Measurements from ENCODE around the gene TRMT61A. TPM values are rescaled to one million over a fixed set of nuclear protein-coding genes. Genes with fewer than 3 reads are reported as not detected.

TRMT61A gene
- polyA plus RNA-seq, 1 donor from 2014 or later = 8.2 TPM

DNA sequence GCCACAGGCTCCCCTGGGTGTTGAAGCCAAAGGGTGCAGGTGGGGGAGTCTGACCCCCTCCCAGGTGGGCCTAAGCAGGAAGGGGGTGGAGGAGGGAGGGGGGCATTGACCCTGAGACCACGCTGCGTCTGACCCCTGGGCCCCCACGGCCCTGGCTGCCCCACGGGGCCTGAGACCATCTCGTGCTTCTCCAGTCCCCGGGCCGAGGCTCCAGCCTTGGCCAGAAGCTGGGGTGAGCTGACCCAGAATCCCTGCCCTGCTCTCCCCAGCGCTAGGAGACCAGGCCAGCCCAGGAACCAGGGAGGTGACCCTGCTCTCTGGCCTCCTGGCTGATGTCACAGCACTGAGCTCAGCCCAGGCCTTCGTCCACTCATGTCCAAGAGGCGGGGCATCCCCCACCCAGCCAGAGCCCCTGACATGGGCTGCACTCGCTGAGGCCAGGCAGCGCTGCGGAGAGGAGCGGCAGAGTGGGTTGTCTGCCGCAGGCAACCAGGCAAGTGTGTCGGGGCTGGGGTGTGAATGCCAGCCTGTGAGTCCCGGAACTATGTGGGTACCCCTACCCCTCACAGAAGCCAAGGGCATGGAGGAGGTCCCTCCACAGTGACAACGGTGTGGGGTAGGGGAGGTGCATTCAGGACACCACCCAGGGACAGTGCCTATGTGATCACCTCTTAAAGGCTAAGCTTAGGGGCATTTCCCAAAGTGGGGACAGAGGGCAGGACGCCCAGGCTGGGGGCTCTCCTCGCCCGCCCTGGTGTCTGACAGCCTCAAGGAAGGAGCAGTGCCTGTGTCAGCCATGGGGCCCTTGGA lies 6.3 kb downstream of the TRMT61A start:
- Histone ChIP-seq H4K20me1 (ENCODE audit: insufficient read depth) (no peaks in the 10 kb centered on the region), H3F3A (ENCODE audit: insufficient read depth, low read length, poor library complexity, severe bottlenecking) (no peaks in the 10 kb centered on the region), H3K9me3 (ENCODE audit: low read length) (no peaks in the 10 kb centered on the region), H3K4me3 (ENCODE audit: low read length) (no peak overlapping the region), H2AFZ (ENCODE audit: low read depth, low read length) (no peak overlapping the region), H3K27me3 (ENCODE audit: insufficient read depth, low read depth, low read length) (no peaks in the 10 kb centered on the region), H3K36me3 (ENCODE audit: insufficient read depth, low read length) (no peaks in the 10 kb centered on the region), H3K4me2 (ENCODE audit: low read length) (no peak overlapping the region), H3K9ac (ENCODE audit: low read length) (no peak overlapping the region), H3K79me2 (replicated peaks; ENCODE audit: insufficient read depth, low read length) (no peaks in the 10 kb centered on the region), H3K27ac (ENCODE audit: low read length) (no peak overlapping the region), H3K9me2 (ENCODE audit: insufficient read depth, low read length) (no peaks in the 10 kb centered on the region)
- TF ChIP-seq RAD21 (conservative IDR thresholded peaks at IDR 0.05) = no peak
- no peak for TF ChIP-seq EZH2 (IDR thresholded peaks at IDR 0.05; ENCODE audit: borderline replicate concordance, insufficient read depth, low read length, poor library complexity, severe bottlenecking)
- no peak for TF ChIP-seq EP300 (conservative IDR thresholded peaks at IDR 0.05; ENCODE audit: poor library complexity, severe bottlenecking)
- no peak for TF ChIP-seq POLR2AphosphoS5 (IDR thresholded peaks at IDR 0.05)
- no peak for TF ChIP-seq TAF1 (IDR thresholded peaks at IDR 0.05; ENCODE audit: low read depth)
- TF ChIP-seq, protein P1, sequence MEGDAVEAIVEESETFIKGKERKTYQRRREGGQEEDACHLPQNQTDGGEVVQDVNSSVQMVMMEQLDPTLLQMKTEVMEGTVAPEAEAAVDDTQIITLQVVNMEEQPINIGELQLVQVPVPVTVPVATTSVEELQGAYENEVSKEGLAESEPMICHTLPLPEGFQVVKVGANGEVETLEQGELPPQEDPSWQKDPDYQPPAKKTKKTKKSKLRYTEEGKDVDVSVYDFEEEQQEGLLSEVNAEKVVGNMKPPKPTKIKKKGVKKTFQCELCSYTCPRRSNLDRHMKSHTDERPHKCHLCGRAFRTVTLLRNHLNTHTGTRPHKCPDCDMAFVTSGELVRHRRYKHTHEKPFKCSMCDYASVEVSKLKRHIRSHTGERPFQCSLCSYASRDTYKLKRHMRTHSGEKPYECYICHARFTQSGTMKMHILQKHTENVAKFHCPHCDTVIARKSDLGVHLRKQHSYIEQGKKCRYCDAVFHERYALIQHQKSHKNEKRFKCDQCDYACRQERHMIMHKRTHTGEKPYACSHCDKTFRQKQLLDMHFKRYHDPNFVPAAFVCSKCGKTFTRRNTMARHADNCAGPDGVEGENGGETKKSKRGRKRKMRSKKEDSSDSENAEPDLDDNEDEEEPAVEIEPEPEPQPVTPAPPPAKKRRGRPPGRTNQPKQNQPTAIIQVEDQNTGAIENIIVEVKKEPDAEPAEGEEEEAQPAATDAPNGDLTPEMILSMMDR (IDR thresholded peaks at IDR 0.05; ENCODE audit: poor library complexity, severe bottlenecking) = no peak
- no peak for TF ChIP-seq MXI1 (conservative IDR thresholded peaks at IDR 0.05; ENCODE audit: poor library complexity, severe bottlenecking)
- TF ChIP-seq, protein P2, sequence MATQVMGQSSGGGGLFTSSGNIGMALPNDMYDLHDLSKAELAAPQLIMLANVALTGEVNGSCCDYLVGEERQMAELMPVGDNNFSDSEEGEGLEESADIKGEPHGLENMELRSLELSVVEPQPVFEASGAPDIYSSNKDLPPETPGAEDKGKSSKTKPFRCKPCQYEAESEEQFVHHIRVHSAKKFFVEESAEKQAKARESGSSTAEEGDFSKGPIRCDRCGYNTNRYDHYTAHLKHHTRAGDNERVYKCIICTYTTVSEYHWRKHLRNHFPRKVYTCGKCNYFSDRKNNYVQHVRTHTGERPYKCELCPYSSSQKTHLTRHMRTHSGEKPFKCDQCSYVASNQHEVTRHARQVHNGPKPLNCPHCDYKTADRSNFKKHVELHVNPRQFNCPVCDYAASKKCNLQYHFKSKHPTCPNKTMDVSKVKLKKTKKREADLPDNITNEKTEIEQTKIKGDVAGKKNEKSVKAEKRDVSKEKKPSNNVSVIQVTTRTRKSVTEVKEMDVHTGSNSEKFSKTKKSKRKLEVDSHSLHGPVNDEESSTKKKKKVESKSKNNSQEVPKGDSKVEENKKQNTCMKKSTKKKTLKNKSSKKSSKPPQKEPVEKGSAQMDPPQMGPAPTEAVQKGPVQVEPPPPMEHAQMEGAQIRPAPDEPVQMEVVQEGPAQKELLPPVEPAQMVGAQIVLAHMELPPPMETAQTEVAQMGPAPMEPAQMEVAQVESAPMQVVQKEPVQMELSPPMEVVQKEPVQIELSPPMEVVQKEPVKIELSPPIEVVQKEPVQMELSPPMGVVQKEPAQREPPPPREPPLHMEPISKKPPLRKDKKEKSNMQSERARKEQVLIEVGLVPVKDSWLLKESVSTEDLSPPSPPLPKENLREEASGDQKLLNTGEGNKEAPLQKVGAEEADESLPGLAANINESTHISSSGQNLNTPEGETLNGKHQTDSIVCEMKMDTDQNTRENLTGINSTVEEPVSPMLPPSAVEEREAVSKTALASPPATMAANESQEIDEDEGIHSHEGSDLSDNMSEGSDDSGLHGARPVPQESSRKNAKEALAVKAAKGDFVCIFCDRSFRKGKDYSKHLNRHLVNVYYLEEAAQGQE (IDR thresholded peaks at IDR 0.05; ENCODE audit: borderline replicate concordance) = no peak
- no peak for TF ChIP-seq SMC3 (conservative IDR thresholded peaks at IDR 0.05; ENCODE audit: poor library complexity)

DNA sequence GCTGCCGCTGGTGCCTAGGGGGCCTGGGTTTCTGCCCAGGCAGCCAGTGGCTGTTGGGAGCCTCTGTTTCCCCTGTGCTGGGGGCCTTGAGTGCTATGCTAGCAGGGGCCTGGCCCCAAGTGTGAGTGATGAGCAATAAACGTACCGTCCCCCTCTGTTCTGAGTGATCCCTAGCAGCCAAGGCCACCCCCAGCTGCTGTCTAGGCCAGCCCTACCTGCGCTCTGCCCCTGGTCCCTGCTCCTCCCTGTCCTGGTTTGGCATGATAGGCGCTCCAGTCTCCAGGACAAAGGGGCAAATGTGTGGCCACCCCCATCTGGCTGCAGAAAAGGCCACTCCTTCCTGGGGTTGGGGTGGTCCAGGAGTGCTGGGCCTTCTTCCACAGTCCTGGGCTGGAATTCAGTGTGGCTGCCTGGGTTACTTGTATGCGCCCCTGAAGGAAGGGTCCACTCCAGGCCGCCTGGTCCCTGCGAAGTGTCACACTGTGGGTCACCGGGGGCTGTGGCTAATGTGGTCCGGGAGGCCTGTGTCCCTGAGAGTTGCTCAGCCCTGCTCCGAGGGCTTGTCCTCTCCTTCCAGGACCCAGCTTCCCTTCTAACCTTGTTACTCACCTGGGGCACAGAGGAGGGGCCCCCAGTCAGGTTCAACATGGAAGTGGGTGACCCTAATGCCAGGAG lies 7.0 kb downstream of the TRMT61A start:
- no peaks in the 10 kb centered on the region for H4K20me1 ChIP-seq (ENCODE audit: insufficient read depth)
- H3K79me2 ChIP-seq (replicated peaks; ENCODE audit: insufficient read depth, low read length) = no peaks in the 10 kb centered on the region
- no peak overlapping the region for H3K4me2 ChIP-seq (ENCODE audit: low read length)
- H3K9ac ChIP-seq (ENCODE audit: low read length) = no peak overlapping the region
- no peaks in the 10 kb centered on the region for H3K9me3 ChIP-seq (ENCODE audit: low read length)
- H3K36me3 ChIP-seq (ENCODE audit: insufficient read depth, low read length) = no peaks in the 10 kb centered on the region
- no peaks in the 10 kb centered on the region for H3K9me2 ChIP-seq (ENCODE audit: insufficient read depth, low read length)
- H3K27ac ChIP-seq (ENCODE audit: low read length) = no peak overlapping the region
- no peaks in the 10 kb centered on the region for H3K27me3 ChIP-seq (ENCODE audit: insufficient read depth, low read depth, low read length)
- no peaks in the 10 kb centered on the region for H3F3A ChIP-seq (ENCODE audit: insufficient read depth, low read length, poor library complexity, severe bottlenecking)
- no peak overlapping the region for H2AFZ ChIP-seq (ENCODE audit: low read depth, low read length)
- no peak overlapping the region for H3K4me3 ChIP-seq (ENCODE audit: low read length)
- TF ChIP-seq EZH2 (IDR thresholded peaks at IDR 0.05; ENCODE audit: borderline replicate concordance, insufficient read depth, low read length, poor library complexity, severe bottlenecking) (no peak), RAD21 (conservative IDR thresholded peaks at IDR 0.05) (no peak), POLR2AphosphoS5 (IDR thresholded peaks at IDR 0.05) (no peak), MXI1 (conservative IDR thresholded peaks at IDR 0.05; ENCODE audit: poor library complexity, severe bottlenecking) (no peak), SMC3 (conservative IDR thresholded peaks at IDR 0.05; ENCODE audit: poor library complexity) (no peak), TAF1 (IDR thresholded peaks at IDR 0.05; ENCODE audit: low read depth) (no peak), EP300 (conservative IDR thresholded peaks at IDR 0.05; ENCODE audit: poor library complexity, severe bottlenecking) (no peak)
- TF ChIP-seq, protein P2 (IDR thresholded peaks at IDR 0.05; ENCODE audit: borderline replicate concordance) = no peak
- TF ChIP-seq, protein P1 (IDR thresholded peaks at IDR 0.05; ENCODE audit: poor library complexity, severe bottlenecking) = no peak

All from neural cell (in vitro differentiated cells).